B cell (primary cell): Measurements from ENCODE around the gene CACYBP. TPM values are rescaled to one million over a fixed set of nuclear protein-coding genes. Genes with fewer than 3 reads are reported as not detected.
A peak's percentile ranks its signal among the peaks of the same experiment; 100 is the strongest.

ENCODE experiments used
- ATAC-seq: fragments of 200-7000 bp; cut with Tn5 transposase; one replicate; pipeline ENCODE4 v1.10.0; 2021; ENCODE audit warnings: low read depth, mild to moderate bottlenecking, moderate number of reproducible peaks, moderate library complexity
- CTCF ChIA-PET: fragments of 350-600 bp; sonication (Branson Sonifier 250); formaldehyde crosslinking; loops from one replicate; lab custom pipeline; 2021; ENCODE audit warnings: antibody characterized with exemption, inconsistent platforms; lab: Charles Lee
- POLR2A ChIA-PET: fragments of 350-600 bp; sonication (Branson Sonifier 250); formaldehyde crosslinking; loops from one replicate; lab custom pipeline; 2021; ENCODE audit warnings: antibody characterized with exemption; lab: Charles Lee
- DNase-seq: peaks from one replicate; pipeline ENCODE4 v3.0.0; 2013
- H2AFZ ChIP-seq: 2 replicates; pipeline ENCODE4 v1.6.1; 2012; ENCODE audit warnings: mild to moderate bottlenecking, low read depth, low read length; ENCODE audit not compliant: insufficient read depth, poor library complexity, severe bottlenecking
- H3K27ac ChIP-seq, 2 donors: 1 replicate in 1 of 2; 2 replicates in 1 of 2; pipeline ENCODE4 v1.5.1; 2012 to 2013; ENCODE audit warnings: low read length in 2 of 2, mild to moderate bottlenecking in 2 of 2, moderate library complexity in 1 of 2
- H3K27me3 ChIP-seq, 4 experiments: fragments of 200-600 bp in 1 of 4; sonication (generic) in 1 of 4; replicated peaks in 1 of 4; 1 replicate in 2 of 4; 2 replicates in 2 of 4; pipeline versions ENCODE4 v1.6.1 to v1.7.0; 2013 to 2016; ENCODE audit warnings: low read length in 3 of 4, mild to moderate bottlenecking in 2 of 4, mixed read lengths in 1 of 4, moderate library complexity in 1 of 4; ENCODE audit not compliant: insufficient read depth in 4 of 4, control insufficient read depth in 3 of 4; ENCODE audit errors: control extremely low read depth in 1 of 4
- H3K36me3 ChIP-seq, 2 experiments: replicated peaks in 1 of 2; 1 replicate in 1 of 2; 2 replicates in 1 of 2; pipeline versions ENCODE4 v1.6.1 to v1.7.1; 2013; ENCODE audit warnings: low read length in 1 of 2; ENCODE audit not compliant: insufficient read depth in 2 of 2, control insufficient read depth in 1 of 2; ENCODE audit errors: control extremely low read depth in 1 of 2, extremely low read depth in 1 of 2
- H3K4me1 ChIP-seq, 2 donors: fragments of 200-600 bp in 1 of 2; sonication (generic) in 1 of 2; 1 replicate in 1 of 2; 2 replicates in 1 of 2; pipeline versions ENCODE4 v1.5.1 to v1.6.1; 2013 to 2017; ENCODE audit warnings: low read length in 2 of 2; ENCODE audit not compliant: control insufficient read depth in 2 of 2, insufficient read depth in 2 of 2
- H3K4me2 ChIP-seq: replicated peaks from 2 replicates; pipeline ENCODE3; 2012; ENCODE audit warnings: mild to moderate bottlenecking, low read depth, low read length; ENCODE audit not compliant: poor library complexity, severe bottlenecking
- H3K4me3 ChIP-seq, 5 experiments: fragments of 200-600 bp in 1 of 5; sonication (generic) in 1 of 5; 1 replicate in 3 of 5; 2 replicates in 2 of 5; pipeline versions ENCODE4 v1.5.1 to v1.7.0; 2011 to 2016; ENCODE audit warnings: low read length in 4 of 5, mild to moderate bottlenecking in 4 of 5, low read depth in 2 of 5, control low read depth in 1 of 5, moderate library complexity in 1 of 5; ENCODE audit not compliant: insufficient read depth in 1 of 5; ENCODE audit errors: control extremely low read depth in 1 of 5, extremely low read depth in 1 of 5
- H3K79me2 ChIP-seq: fragments of 200-600 bp; sonication (generic); one replicate; pipeline ENCODE4 v1.6.0; 2016; ENCODE audit warnings: low read length; ENCODE audit not compliant: control insufficient read depth, insufficient read depth
- H3K9ac ChIP-seq: fragments of 200-600 bp; sonication (generic); 2 replicates; pipeline ENCODE4 v1.6.1; 2017; ENCODE audit warnings: mild to moderate bottlenecking, low read length, moderate library complexity
- H3K9me3 ChIP-seq, 3 donors: one replicate each; pipeline versions ENCODE4 v1.6.1 to v1.7.1; 2013; ENCODE audit warnings: low read length in 2 of 3; ENCODE audit not compliant: control insufficient read depth in 2 of 3, insufficient read depth in 1 of 3; ENCODE audit errors: control extremely low read depth in 1 of 3
- H4K20me1 ChIP-seq: 2 replicates; pipeline ENCODE4 v1.6.0; 2012; ENCODE audit warnings: mild to moderate bottlenecking, low read length; ENCODE audit not compliant: insufficient read depth, control insufficient read depth, poor library complexity, severe bottlenecking
- H3K27ac Mint-ChIP-seq: one replicate; pipeline ENCODE4 v1.8.0; 2021; ENCODE audit warnings: mixed read lengths
- H3K27me3 Mint-ChIP-seq: one replicate; pipeline ENCODE4 v1.8.0; 2021; ENCODE audit warnings: mixed read lengths
- H3K4me1 Mint-ChIP-seq: one replicate; pipeline ENCODE4 v1.8.0; 2021; ENCODE audit warnings: mixed read lengths
- H3K4me3 Mint-ChIP-seq: one replicate; pipeline ENCODE4 v1.8.0; 2021; ENCODE audit warnings: mixed read lengths
- H3K9me3 Mint-ChIP-seq: one replicate; pipeline ENCODE4 v1.8.0; 2022; ENCODE audit warnings: mixed read lengths; ENCODE audit not compliant: insufficient read depth
- CTCF ChIP-seq: fragments of 200-600 bp; IDR thresholded peaks from one replicate; pipeline ENCODE4 v1.8.0; 2022; ENCODE audit warnings: antibody characterized with exemption, mild to moderate bottlenecking
- EZH2 ChIP-seq: IDR thresholded peaks from 2 replicates; pipeline ENCODE4 v1.6.1; 2012; ENCODE audit warnings: borderline replicate concordance, low read depth, mild to moderate bottlenecking, moderate library complexity, low read length; ENCODE audit not compliant: insufficient read depth, poor library complexity, severe bottlenecking
- WGBS: methylation state at CpG from one replicate; pipeline ENCODE4 v1.1.5; 2013; ENCODE audit warnings: missing lambda C conversion rate; ENCODE audit not compliant: insufficient coverage; 5-methylcytosine and 5-hydroxymethylcytosine counted together
- intact Hi-C: fragments of 100-400 bp; cut with micrococcal nuclease; formaldehyde crosslinking; loops from one replicate; pipeline ENCODE4 v1.10.0; 2022
- polyA plus RNA-seq: library from polyadenylated mRNA; depleted of rRNA; stranded (reverse); fragments of >200 nt; gene quantifications from 2 replicates; pipeline ENCODE4 v1.2.3, GENCODE V29; 2012
- total RNA-seq, 2 donors: library from RNA; stranded (reverse); fragments of 120-200 nt in 1 of 2; gene quantifications; 1 replicate in 1 of 2; 2 replicates in 1 of 2; pipeline versions ENCODE4 v1.2.3 to v1.2.4, GENCODE V29; 2013 to 2022

Gene CACYBP
- total and polyA plus RNA-seq, 2 donors (not counting 1 experiment from before 2014, with no cell fraction given) = 16.2 to 71.1 TPM

DNA sequence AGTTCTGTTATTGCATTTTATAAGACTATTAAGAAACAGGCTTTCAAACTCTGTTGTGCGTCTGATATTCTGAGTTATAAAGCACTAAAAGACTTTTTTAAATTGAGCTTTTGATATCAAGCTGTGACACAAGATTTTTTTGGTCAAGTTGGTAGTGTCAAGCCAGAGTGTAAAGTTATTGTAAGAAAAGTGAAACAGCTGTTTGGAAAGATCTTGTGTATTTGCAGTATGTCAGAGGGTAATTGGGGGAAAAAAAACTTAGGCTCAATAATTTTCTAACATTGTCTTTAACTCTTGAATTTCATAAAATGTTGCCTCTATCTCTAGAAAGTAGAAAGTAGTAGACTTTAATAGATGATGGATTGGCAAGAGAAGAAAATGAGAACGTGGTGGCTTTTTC, 3.8 kb downstream of the CACYBP start:
- peak overlapping the region in 1 of 2 donors; percentile 32 for H3K27ac ChIP-seq
- no CpG with 5 or more reads among the region's 2 CpGs for WGBS
- H4K20me1 ChIP-seq = peaks cover 37% of the 10 kb centered on the region
- H3K79me2 ChIP-seq = peaks cover 82% of the 10 kb centered on the region
- H2AFZ ChIP-seq = no peak overlapping the region
- peaks cover 16 to 17% of the 10 kb centered on the region in 2 donors for H3K4me1 ChIP-seq
- H3K9me3 ChIP-seq = no peaks in the 10 kb centered on the region
- no peak overlapping the region for H3K9ac ChIP-seq
- DNase-seq (no peak), ATAC-seq (no peak)
- no peaks in the 10 kb centered on the region for H3K9me3 Mint-ChIP-seq
- no peak overlapping the region for H3K4me3 ChIP-seq
- H3K4me2 ChIP-seq = no peak overlapping the region
- no peaks in the 10 kb centered on the region for H3K27me3 ChIP-seq
- CTCF ChIA-PET = interaction anchor here (1.7 kb wide), 1 partner anchor 122 kb away, joined by 4 read pairs; no protein-coding TSS in a partner anchor
- intact Hi-C loops = no loop called here
- TF ChIP-seq EZH2 = no peak
- TF ChIP-seq CTCF = no peak
- POLR2A ChIA-PET = interaction anchor here (0.7 to 1.0 kb wide), 2 partner anchors 20 to 37 kb away, joined by 3 to 4 read pairs; partner anchors contain the start of gene MRPS14
- peak overlapping the region; percentile 32 for H3K27ac Mint-ChIP-seq
- peaks cover 4 to 33% of the 10 kb centered on the region in 2 experiments for H3K36me3 ChIP-seq
- H3K27me3 Mint-ChIP-seq = no peaks in the 10 kb centered on the region
- no peak overlapping the region for H3K4me3 Mint-ChIP-seq
- peaks cover 26% of the 10 kb centered on the region for H3K4me1 Mint-ChIP-seq

- intact Hi-C loops = no loop called here
- POLR2A ChIA-PET = interaction anchor here (1.0 kb wide), 1 partner anchor 18 kb away, joined by 3 read pairs; the partner anchor contains the start of gene MRPS14
- peak overlapping the region in 1 of 2 donors; percentile 1 for H3K27ac ChIP-seq
Measured at GRCh38 chr1:175005085-175005783, 5.5 kb downstream of the CACYBP start.

More at GRCh38 chr1:175005085-175005783, 5.5 kb downstream of the CACYBP start:
- CTCF ChIA-PET = interaction anchor here (0.6 to 1.0 kb wide), 2 partner anchors 24 to 199 kb away, joined by 3 read pairs; no protein-coding TSS in a partner anchor
- Histone ChIP-seq H4K20me1 (peaks cover 45% of the 10 kb centered on the region), H2AFZ (no peak overlapping the region), H3K9me3 (no peaks in the 10 kb centered on the region), H3K9ac (no peak overlapping the region), H3K4me2 (no peak overlapping the region), H3K27me3 (no peaks in the 10 kb centered on the region), H3K79me2 (peaks cover 87% of the 10 kb centered on the region), H3K36me3 (peaks cover 4 to 43% of the 10 kb centered on the region in 2 experiments), H3K4me1 (peaks cover 10 to 12% of the 10 kb centered on the region in 2 donors), H3K4me3 (no peak overlapping the region)
- Mint-ChIP-seq H3K4me1 (peaks cover 30% of the 10 kb centered on the region), H3K27me3 (no peaks in the 10 kb centered on the region), H3K9me3 (no peaks in the 10 kb centered on the region), H3K27ac (no peak overlapping the region), H3K4me3 (no peak overlapping the region)
- no peak for ATAC-seq
- TF ChIP-seq EZH2 (no peak), CTCF (no peak)
- DNase-seq = no peak
- WGBS = 85% methylated on average over 5 of the region's 8 CpGs
